SK-N-SH (cell line): ENCODE data around the gene PSEN2. TPM values are rescaled to one million over a fixed set of nuclear protein-coding genes. Genes with fewer than 3 reads are reported as not detected.

ENCODE experiments used
- CTCF ChIA-PET: fragments of 300-600, 350-600 bp; formaldehyde crosslinking; extraction: SDS; loops from one replicate; lab custom pipeline; 2021; lab: Yijun Ruan, JAX
- POLR2A ChIA-PET: fragments of 350-600 bp; sonication (Branson Sonifier 250); formaldehyde crosslinking; extraction: SDS; loops from one replicate; lab custom pipeline; 2020; ENCODE audit warnings: antibody characterized with exemption, inconsistent platforms; lab: Yijun Ruan, JAX
- DNase-seq: peaks from one replicate; pipeline ENCODE4 v3.0.0; 2012
- H2AFZ ChIP-seq: fragments of 200-600 bp; sonication (generic); 2 replicates; pipeline ENCODE4 v1.8.1; 2016; ENCODE audit warnings: antibody characterized with exemption, mild to moderate bottlenecking, low read depth
- H3F3A ChIP-seq: fragments of 200-600 bp; sonication (generic); replicated peaks from 2 replicates; pipeline ENCODE3; 2016; ENCODE audit warnings: antibody characterized with exemption, mild to moderate bottlenecking; ENCODE audit not compliant: insufficient read depth
- H3K27ac ChIP-seq, 2 experiments: fragments of 200-500 bp in 1 of 2; fragments of 200-600 bp in 1 of 2; sonication (Bioruptor generic) in 1 of 2; sonication (generic), shearing (Covaris generic) in 1 of 2; 2 replicates each; pipeline versions ENCODE4 v1.5.1 to v1.6.1; 2014 to 2016; ENCODE audit warnings: low read depth in 2 of 2, inconsistent platforms in 1 of 2, low read length in 1 of 2, mild to moderate bottlenecking in 1 of 2, mixed read lengths in 1 of 2
- H3K27me3 ChIP-seq: fragments of 200-600 bp; sonication (generic), shearing (Covaris generic); 2 replicates; pipeline ENCODE4 v1.6.1; 2016; ENCODE audit warnings: mixed run types; ENCODE audit not compliant: insufficient read depth
- H3K36me3 ChIP-seq, 2 experiments: fragments of 200-500 bp in 1 of 2; fragments of 200-600 bp in 1 of 2; sonication (Bioruptor generic) in 1 of 2; sonication (generic) in 1 of 2; replicated peaks in 1 of 2; 2 replicates each; pipeline versions ENCODE3 to v1.5.1; 2014 to 2016; ENCODE audit warnings: low read length in 1 of 2, mild to moderate bottlenecking in 1 of 2; ENCODE audit not compliant: insufficient read depth in 2 of 2, control insufficient read depth in 1 of 2
- H3K4me1 ChIP-seq, 2 experiments: fragments of 200-500 bp in 1 of 2; fragments of 200-600 bp in 1 of 2; sonication (Bioruptor generic) in 1 of 2; sonication (generic), shearing (Covaris generic) in 1 of 2; 2 replicates each; pipeline versions ENCODE4 v1.5.1 to v1.6.1; 2014 to 2016; ENCODE audit warnings: low read depth in 1 of 2, low read length in 1 of 2, mixed run types in 1 of 2; ENCODE audit not compliant: insufficient read depth in 2 of 2, control insufficient read depth in 1 of 2
- H3K4me2 ChIP-seq: fragments of 200-600 bp; sonication (generic), shearing (Covaris generic); 2 replicates; pipeline ENCODE4 v1.6.1; 2017; ENCODE audit warnings: mixed run types
- H3K4me3 ChIP-seq, 2 experiments: fragments of 200-500 bp in 1 of 2; fragments of 200-600 bp in 1 of 2; sonication (Bioruptor generic) in 1 of 2; sonication (generic), shearing (Covaris generic) in 1 of 2; 2 replicates each; pipeline versions ENCODE4 v1.5.1 to v1.8.1; 2014 to 2016; ENCODE audit warnings: low read depth in 2 of 2, inconsistent platforms in 1 of 2, low read length in 1 of 2, mild to moderate bottlenecking in 1 of 2, mixed read lengths in 1 of 2, moderate library complexity in 1 of 2
- H3K79me2 ChIP-seq: fragments of 200-600 bp; sonication (generic); 2 replicates; pipeline ENCODE4 v1.8.1; 2017; ENCODE audit warnings: mild to moderate bottlenecking; ENCODE audit not compliant: insufficient read depth
- H3K9ac ChIP-seq: fragments of 200-600 bp; sonication (generic); 2 replicates; pipeline ENCODE4 v1.6.1; 2017; ENCODE audit warnings: mixed run types
- H3K9me2 ChIP-seq: fragments of 200-600 bp; sonication (generic); 2 replicates; pipeline ENCODE4 v1.6.1; 2017; ENCODE audit warnings: mixed run types
- H3K9me3 ChIP-seq: fragments of 200-600 bp; sonication (generic); 2 replicates; pipeline ENCODE4 v1.6.1; 2017; ENCODE audit warnings: mixed run types, mild to moderate bottlenecking, moderate library complexity
- H4K20me1 ChIP-seq: fragments of 200-600 bp; sonication (generic); 2 replicates; pipeline ENCODE4 v1.6.1; 2017; ENCODE audit warnings: mild to moderate bottlenecking, mixed run types; ENCODE audit not compliant: insufficient read depth
- EZH2phosphoT487 ChIP-seq: fragments of 200-600 bp; sonication (generic); IDR thresholded peaks from 2 replicates; pipeline ENCODE4 v1.6.1; 2017; ENCODE audit warnings: low read depth, mixed run types, mild to moderate bottlenecking, antibody characterized with exemption, moderate library complexity, borderline replicate concordance
- FOSL2 ChIP-seq: IDR thresholded peaks from 2 replicates; pipeline ENCODE4 v1.4.0; 2012; ENCODE audit warnings: low read depth, mild to moderate bottlenecking, moderate library complexity, borderline replicate concordance
- FOXJ3 ChIP-seq: sonication (generic); formaldehyde crosslinking; IDR thresholded peaks from 2 replicates; pipeline ENCODE4 v1.5.1; 2020; ENCODE audit warnings: mild to moderate bottlenecking, missing genetic modification reagents
- FOXM1 ChIP-seq: IDR thresholded peaks from 2 replicates; pipeline ENCODE4 v1.4.0; 2012; ENCODE audit warnings: low read depth, mild to moderate bottlenecking
- GABPA ChIP-seq: IDR thresholded peaks from 2 replicates; pipeline ENCODE4 v1.4.0; 2012; ENCODE audit warnings: low read depth, mild to moderate bottlenecking
- MAX ChIP-seq: IDR thresholded peaks from 2 replicates; pipeline ENCODE4 v1.4.0; 2012; ENCODE audit warnings: low read depth
- MXI1 ChIP-seq: IDR thresholded peaks from 2 replicates; pipeline ENCODE4 v1.6.1; 2012; ENCODE audit warnings: mild to moderate bottlenecking, low read depth, low read length, improper control_type of control experiment
- NFIC ChIP-seq: IDR thresholded peaks from 2 replicates; pipeline ENCODE4 v1.4.0; 2012; ENCODE audit warnings: borderline replicate concordance
- NRF1 ChIP-seq: IDR thresholded peaks from 2 replicates; pipeline ENCODE4 v1.6.1; 2012; ENCODE audit warnings: low read depth, mild to moderate bottlenecking, low read length
- POLR2AphosphoS5 ChIP-seq: IDR thresholded peaks from 2 replicates; pipeline ENCODE4 v1.6.1; 2012; ENCODE audit warnings: low read depth, low read length
- RAD21 ChIP-seq: IDR thresholded peaks from 2 replicates; pipeline ENCODE4 v1.6.1; 2012; ENCODE audit warnings: mild to moderate bottlenecking, low read length
- RCOR1 ChIP-seq: fragments of 150-350 bp; IDR thresholded peaks from 2 replicates; pipeline ENCODE4 v1.6.1; 2017; ENCODE audit warnings: antibody characterized with exemption, low read length
- SMC3 ChIP-seq: IDR thresholded peaks from 2 replicates; pipeline ENCODE4 v1.6.1; 2012; ENCODE audit warnings: low read depth, low read length, improper control_type of control experiment
- TAF1 ChIP-seq: IDR thresholded peaks from 2 replicates; pipeline ENCODE4 v1.6.1; 2012; ENCODE audit warnings: low read depth, mild to moderate bottlenecking, low read length, moderate library complexity, borderline replicate concordance
- WGBS: methylation state at CpG from one replicate; pipeline ENCODE4 v1.1.6; 2017; ENCODE audit warnings: low lambda C conversion rate; 5-methylcytosine and 5-hydroxymethylcytosine counted together
- polyA plus RNA-seq, 3 experiments: library from polyadenylated mRNA; depleted of rRNA; stranded (reverse); fragments of >200 nt; gene quantifications; 2 replicates each; pipeline ENCODE4 v1.2.3, GENCODE V29; 2012

Gene PSEN2
- polyA plus RNA-seq, 1 of the 3 experiments (the other 2 are of a cell fraction): 20.2 TPM

GRCh38 chr1:226874579-226875425, 4.4 kb downstream of the PSEN2 start:
- Histone ChIP-seq H3K9ac (no peak overlapping the region), H3K27me3 (no peaks in the 10 kb centered on the region), H3K36me3 (peaks cover 0 to 11% of the 10 kb centered on the region in 2 experiments), H3K27ac (no peak overlapping the region), H3K79me2 (no peaks in the 10 kb centered on the region), H3K9me3 (no peaks in the 10 kb centered on the region), H3K9me2 (no peaks in the 10 kb centered on the region), H3K4me3 (no peak overlapping the region), H4K20me1 (no peaks in the 10 kb centered on the region), H3K4me1 (peaks cover 0 to 11% of the 10 kb centered on the region in 2 experiments; a peak in 1 of 4 replicates), H2AFZ (no peak overlapping the region), H3F3A (no peaks in the 10 kb centered on the region), H3K4me2 (no peak overlapping the region)
- ChIA-PET CTCF (interaction anchor here (0.6 kb wide), 1 partner anchor 241 kb away, joined by 3 read pairs; no protein-coding TSS in a partner anchor), POLR2A (no interaction called here)
- no peak for TF ChIP-seq RAD21
- no peak for TF ChIP-seq MXI1
- TF ChIP-seq FOXM1: no peak
- TF ChIP-seq NRF1: no peak
- TF ChIP-seq EZH2phosphoT487: no peak
- no peak for TF ChIP-seq RCOR1
- no peak for TF ChIP-seq FOXJ3 (CRISPR knock-in tag)
- no peak for TF ChIP-seq NFIC
- TF ChIP-seq MAX: no peak
- TF ChIP-seq TAF1: no peak
- TF ChIP-seq GABPA: no peak
- TF ChIP-seq POLR2AphosphoS5: no peak
- 96% methylated on average over 12 of the region's 12 CpGs for WGBS
- DNase-seq: no peak

- DNase-seq: no peak
- TF ChIP-seq GABPA (no peak), SMC3 (no peak), FOSL2 (no peak)
- peaks cover 0 to 11% of the 10 kb centered on the region in 2 experiments; a peak in 1 of 4 replicates for H3K4me1 ChIP-seq
- H3K36me3 ChIP-seq: peaks cover 0 to 15% of the 10 kb centered on the region in 2 experiments
- no peaks in the 10 kb centered on the region for H3K9me2 ChIP-seq
- no peaks in the 10 kb centered on the region for H3K27me3 ChIP-seq
- H3F3A ChIP-seq: no peaks in the 10 kb centered on the region
- ChIA-PET POLR2A (no interaction called here), CTCF (no interaction called here)
- H3K9me3 ChIP-seq: no peaks in the 10 kb centered on the region
- no peak overlapping the region for H3K27ac ChIP-seq
- H3K9ac ChIP-seq: no peak overlapping the region
- no peak overlapping the region for H3K4me2 ChIP-seq
- 81% methylated on average over 11 of the region's 11 CpGs for WGBS
- no peak overlapping the region for H3K4me3 ChIP-seq
- H4K20me1 ChIP-seq: no peaks in the 10 kb centered on the region
- H3K79me2 ChIP-seq: no peaks in the 10 kb centered on the region
- H2AFZ ChIP-seq: no peak overlapping the region
These were observed 5.4 kb downstream of the PSEN2 start for GRCh38 chr1:226875641-226876295.
